SK-N-SH (cell line): ENCODE measurements around the gene RPS6KC1.
"Not testable (repeated sequence)": the region's sequence is repeated elsewhere in the genome, so short reads cannot be mapped to it uniquely, and the experiment has no call there.

ENCODE experiments used
- CTCF ChIP-seq: fragments of 200-600 bp; sonication (generic); IDR thresholded peaks from 2 replicates; pipeline ENCODE4 v1.6.1; 2017; ENCODE audit warnings: antibody characterized with exemption, mild to moderate bottlenecking, moderate library complexity
- SIN3A ChIP-seq: IDR thresholded peaks from 2 replicates; pipeline ENCODE4 v1.6.1; 2012; ENCODE audit warnings: low read depth, mild to moderate bottlenecking, low read length, moderate library complexity, borderline replicate concordance
- TAF1 ChIP-seq: IDR thresholded peaks from 2 replicates; pipeline ENCODE4 v1.6.1; 2012; ENCODE audit warnings: low read depth, mild to moderate bottlenecking, low read length, moderate library complexity, borderline replicate concordance
- YY1 ChIP-seq: IDR thresholded peaks from 2 replicates; pipeline ENCODE4 v1.4.0; 2012; ENCODE audit warnings: low read depth, mild to moderate bottlenecking

- TF ChIP-seq YY1, CTCF, SIN3A, TAF1: not testable (repeated sequence)
Observed at GRCh38 chr1:213301524-213301923, 250.5 kb downstream of the RPS6KC1 start.
